GM23248 (cell line): ENCODE results near the gene RPS8. TPM values are rescaled to one million over a fixed set of nuclear protein-coding genes. Genes with fewer than 3 reads are reported as not detected.
"Not testable (repeated sequence)": the region's sequence is repeated elsewhere in the genome, so short reads cannot be mapped to it uniquely, and the experiment has no call there.

Experiments used
- DNase-seq: peaks from one replicate; pipeline ENCODE4 v3.0.0-alpha.2; 2015
- H2AFZ ChIP-seq: fragments of 200-600 bp; sonication (generic); 2 replicates; pipeline ENCODE4 v1.6.1; 2016; ENCODE audit warnings: antibody characterized with exemption
- H3F3A ChIP-seq: fragments of 200-600 bp; sonication (generic); 2 replicates; pipeline ENCODE4 v1.6.1; 2016; ENCODE audit warnings: mild to moderate bottlenecking, antibody characterized with exemption, mixed run types; ENCODE audit not compliant: insufficient read depth
- H3K27ac ChIP-seq: fragments of 200-600 bp; sonication (generic); 2 replicates; pipeline ENCODE4 v1.5.1; 2016; ENCODE audit warnings: mild to moderate bottlenecking
- H3K27me3 ChIP-seq: fragments of 200-600 bp; sonication (generic); replicated peaks from 2 replicates; pipeline ENCODE4 v1.6.1; 2016; ENCODE audit warnings: mild to moderate bottlenecking; ENCODE audit not compliant: insufficient read depth
- H3K36me3 ChIP-seq: fragments of 200-600 bp; sonication (generic); 2 replicates; pipeline ENCODE4 v1.6.1; 2016; ENCODE audit warnings: low read depth, mild to moderate bottlenecking
- H3K4me1 ChIP-seq: fragments of 200-600 bp; sonication (generic); 2 replicates; pipeline ENCODE4 v1.6.1; 2016; ENCODE audit warnings: mild to moderate bottlenecking; ENCODE audit not compliant: insufficient read depth
- H3K4me2 ChIP-seq: fragments of 200-600 bp; sonication (generic); one replicate; pipeline ENCODE4 v1.6.1; 2016; ENCODE audit warnings: mild to moderate bottlenecking; ENCODE audit not compliant: unreplicated experiment
- H3K4me3 ChIP-seq: fragments of 200-600 bp; sonication (generic); 2 replicates; pipeline ENCODE4 v1.5.1; 2016; ENCODE audit warnings: mild to moderate bottlenecking
- H3K79me2 ChIP-seq: fragments of 200-600 bp; sonication (generic); 2 replicates; pipeline ENCODE4 v1.6.1; 2016; ENCODE audit warnings: mild to moderate bottlenecking; ENCODE audit not compliant: insufficient read depth
- H3K9ac ChIP-seq: fragments of 200-600 bp; sonication (generic); 2 replicates; pipeline ENCODE4 v1.6.1; 2016; ENCODE audit warnings: mild to moderate bottlenecking
- H3K9me2 ChIP-seq: fragments of 200-600 bp; sonication (generic); 2 replicates; pipeline ENCODE4 v1.6.1; 2016; ENCODE audit warnings: mixed run types, mild to moderate bottlenecking, moderate library complexity; ENCODE audit not compliant: insufficient read depth
- H3K9me3 ChIP-seq: fragments of 200-600 bp; sonication (generic); one replicate; pipeline ENCODE4 v1.6.1; 2017; ENCODE audit warnings: low read depth
- H4K20me1 ChIP-seq: fragments of 200-600 bp; sonication (generic); 2 replicates; pipeline ENCODE4 v1.6.0; 2016; ENCODE audit not compliant: insufficient read depth
- EZH2 ChIP-seq: fragments of 200-600 bp; sonication (generic); IDR thresholded peaks from 2 replicates; pipeline ENCODE4 v1.6.1; 2018; ENCODE audit warnings: antibody characterized with exemption, mild to moderate bottlenecking; ENCODE audit not compliant: insufficient read depth, poor library complexity, severe bottlenecking
- EZH2phosphoT487 ChIP-seq: fragments of 200-600 bp; sonication (generic); IDR thresholded peaks from 2 replicates; pipeline ENCODE4 v1.6.1; 2018; ENCODE audit warnings: antibody characterized with exemption, moderate library complexity, mild to moderate bottlenecking, low read depth; ENCODE audit not compliant: insufficient read depth
- whole genome bisulfite sequencing, 2 experiments: methylation state at CpG; one replicate each; pipeline ENCODE4 v1.1.6; 2015 to 2017; ENCODE audit warnings: low lambda C conversion rate in 2 of 2, low coverage in 1 of 2; ENCODE audit errors: missing lambda C conversion rate in 2 of 2; 5-methylcytosine and 5-hydroxymethylcytosine counted together
- in situ Hi-C: fragments of 300-500 bp; cut with MboI; formaldehyde crosslinking; loops from 2 replicates; pipeline ENCODE4 v1.15.0; 2020
- polyA plus RNA-seq: library from polyadenylated mRNA; unstranded; fragments of >200 nt; fragmentation: Nextera tagmentation; extraction: Ambion mirVana; gene quantifications from 2 replicates; pipeline ENCODE4 v1.2.1, GENCODE V29; 2016
- total RNA-seq: library from RNA; depleted of rRNA; stranded (reverse); fragments of >200 nt; shearing (Covaris generic); gene quantifications from 2 replicates; pipeline ENCODE4 v1.2.3, GENCODE V29; 2014

RPS8 gene
- total and polyA plus RNA-seq, 2 experiments from 2014 or later: 596 to 1,375 TPM

DNA sequence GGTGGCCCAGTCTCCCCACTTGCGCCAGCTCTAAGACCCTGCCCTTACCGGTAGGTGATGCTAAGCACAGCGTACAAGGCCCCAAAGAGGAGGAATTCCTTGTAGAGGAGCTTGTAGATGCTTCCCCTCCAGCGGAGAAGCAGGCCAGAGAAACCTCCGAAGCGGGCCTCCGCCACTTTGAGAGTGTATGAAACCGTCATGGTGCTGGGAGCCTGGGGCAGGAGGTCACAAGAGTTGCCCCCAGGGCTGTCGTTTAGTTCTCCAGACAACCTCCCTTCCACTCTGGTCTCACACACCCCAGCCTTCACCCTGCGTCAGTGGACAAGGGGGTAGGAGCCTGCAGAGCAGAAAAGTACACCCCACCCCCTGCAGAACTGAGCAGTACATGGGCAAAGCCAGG lies 12.2 kb downstream of the RPS8 start:
- Histone ChIP-seq H3K27ac (no peak overlapping the region), H4K20me1 (no peaks in the 10 kb centered on the region), H3K36me3 (no peaks in the 10 kb centered on the region), H3K9me2 (no peaks in the 10 kb centered on the region), H3K9me3 (no peaks in the 10 kb centered on the region), H3K27me3 (no peaks in the 10 kb centered on the region), H3K4me2 (no peak overlapping the region), H2AFZ (no peak overlapping the region), H3K9ac (no peak overlapping the region), H3F3A (peaks cover 7% of the 10 kb centered on the region; the same call in 1 of the 2 replicates), H3K4me3 (no peak overlapping the region), H3K79me2 (no peaks in the 10 kb centered on the region), H3K4me1 (no peaks in the 10 kb centered on the region)
- DNase-seq: no peak
- WGBS, 2 experiments: 98 to 99% methylated on average over 9 to 10 of the region's 10 CpGs
- in situ Hi-C loops: no loop called here
- TF ChIP-seq EZH2phosphoT487 (no peak), EZH2 (no peak)

DNA sequence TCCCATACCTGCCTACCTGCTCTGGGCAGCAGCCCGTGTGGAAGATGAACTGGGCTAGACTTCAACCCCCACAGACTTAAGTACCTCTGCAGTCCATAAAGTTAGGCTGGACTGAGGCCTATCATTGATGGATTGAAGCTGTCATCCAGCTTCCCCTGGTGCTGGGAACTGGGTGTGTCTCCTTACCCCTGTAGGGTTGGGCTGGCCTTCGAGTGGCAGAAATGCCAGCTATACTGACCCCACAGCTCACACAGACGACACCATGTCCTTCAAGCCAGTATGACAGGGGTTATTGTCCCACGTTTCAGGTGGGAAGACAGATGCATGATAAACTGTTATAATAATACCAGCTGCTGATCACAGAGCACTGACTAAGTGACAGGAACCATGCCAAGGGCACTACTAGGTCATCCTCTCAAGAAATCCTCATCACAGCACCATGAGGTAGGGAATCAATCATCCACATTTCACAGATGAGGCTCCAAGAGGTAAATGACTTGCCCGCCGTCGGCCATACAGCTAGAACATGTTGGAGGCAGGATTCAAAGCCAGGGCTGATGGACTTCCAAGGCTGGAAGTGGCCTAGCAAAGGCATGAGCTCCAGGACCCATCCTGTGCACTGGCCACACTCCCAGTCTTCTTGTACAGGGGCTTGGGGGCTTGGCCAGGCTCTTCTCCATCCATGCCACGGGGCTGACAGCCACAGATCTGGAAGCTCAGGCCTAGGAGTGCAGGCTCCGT lies 12.9 kb downstream of the RPS8 start, which contains the start of gene BEST4:
BEST4 (minus strand) TSS at position 51 of the 741 bp plus-strand sequence. CDS start 465 bp downstream, outside the sequence.
- H3K27me3 ChIP-seq: no peaks in the 10 kb centered on the region
- no peaks in the 10 kb centered on the region for H3F3A ChIP-seq
- H3K4me3 ChIP-seq: no peak within 1 kb of the TSS
- H3K4me2 ChIP-seq: no peak within 1 kb of the TSS
- H3K9me2 ChIP-seq: no peaks in the 10 kb centered on the region
- WGBS, 2 experiments: 85 to 86% methylated on average over 9 of the region's 9 CpGs
- no peaks in the 10 kb centered on the region for H4K20me1 ChIP-seq
- H3K4me1 ChIP-seq: no peaks in the 10 kb centered on the region
- DNase-seq: no peak
- TF ChIP-seq EZH2 (no peak), EZH2phosphoT487 (no peak)
- in situ Hi-C loops: no loop called here
- H3K27ac ChIP-seq: no peak within 1 kb of the TSS
- no peaks in the 10 kb centered on the region for H3K36me3 ChIP-seq
- H2AFZ ChIP-seq: no peak within 1 kb of the TSS
- H3K9me3 ChIP-seq: no peaks in the 10 kb centered on the region
- no peaks in the 10 kb centered on the region for H3K79me2 ChIP-seq
- no peak within 1 kb of the TSS for H3K9ac ChIP-seq

DNA sequence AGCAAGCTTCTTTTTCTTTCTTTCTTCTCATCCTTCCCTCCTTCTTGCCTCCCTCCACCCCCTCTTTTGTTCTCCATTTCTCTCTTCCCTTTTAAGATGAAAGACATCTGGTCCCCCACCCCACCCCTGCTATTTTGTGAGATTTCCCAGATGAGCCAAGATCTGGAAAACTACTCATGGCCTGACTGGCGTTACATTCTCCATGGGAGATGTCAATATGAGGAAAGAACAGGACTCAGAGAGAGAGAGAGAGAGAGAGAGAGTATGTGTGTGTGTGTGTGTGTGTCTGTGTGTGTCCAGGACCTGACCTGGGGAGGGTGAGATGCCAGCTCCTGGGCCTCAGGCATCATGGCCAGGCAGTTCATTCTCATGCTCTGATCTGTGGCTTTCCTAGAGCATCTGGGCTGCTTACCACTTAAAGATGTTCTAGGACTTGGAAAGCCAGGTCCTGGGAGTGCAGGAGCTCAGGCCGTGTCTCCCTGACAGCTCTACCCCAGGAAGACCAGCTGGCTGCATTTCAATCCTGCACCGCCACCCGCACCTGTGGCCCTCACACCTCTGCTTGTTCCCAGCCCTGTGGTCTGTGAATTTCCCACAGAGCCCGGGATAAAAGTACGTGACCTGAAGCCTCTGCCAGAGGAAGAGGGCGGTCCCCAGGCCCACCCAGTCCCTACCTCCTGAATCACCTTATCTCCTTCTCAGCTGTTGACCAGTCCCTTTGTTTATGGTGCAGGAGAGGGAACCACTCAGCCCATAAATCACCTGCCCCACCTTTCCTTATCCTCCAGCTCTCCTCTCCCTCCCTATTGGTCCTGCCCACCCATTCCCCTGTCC lies 15.8 kb downstream of the RPS8 start:
- Histone ChIP-seq H3K4me3 (no peak overlapping the region), H3F3A (no peaks in the 10 kb centered on the region), H3K9ac (no peak overlapping the region), H4K20me1 (no peaks in the 10 kb centered on the region), H3K27ac (no peak overlapping the region), H3K79me2 (no peaks in the 10 kb centered on the region), H3K9me2 (no peaks in the 10 kb centered on the region), H3K4me2 (no peak overlapping the region), H3K36me3 (no peaks in the 10 kb centered on the region), H2AFZ (no peak overlapping the region), H3K27me3 (no peaks in the 10 kb centered on the region), H3K9me3 (no peaks in the 10 kb centered on the region), H3K4me1 (no peaks in the 10 kb centered on the region)
- WGBS, 2 experiments: 58% methylated on average over 7 of the region's 7 CpGs
- in situ Hi-C loops: no loop called here
- TF ChIP-seq EZH2phosphoT487: no peak
- no peak for TF ChIP-seq EZH2
- DNase-seq: no peak

DNA sequence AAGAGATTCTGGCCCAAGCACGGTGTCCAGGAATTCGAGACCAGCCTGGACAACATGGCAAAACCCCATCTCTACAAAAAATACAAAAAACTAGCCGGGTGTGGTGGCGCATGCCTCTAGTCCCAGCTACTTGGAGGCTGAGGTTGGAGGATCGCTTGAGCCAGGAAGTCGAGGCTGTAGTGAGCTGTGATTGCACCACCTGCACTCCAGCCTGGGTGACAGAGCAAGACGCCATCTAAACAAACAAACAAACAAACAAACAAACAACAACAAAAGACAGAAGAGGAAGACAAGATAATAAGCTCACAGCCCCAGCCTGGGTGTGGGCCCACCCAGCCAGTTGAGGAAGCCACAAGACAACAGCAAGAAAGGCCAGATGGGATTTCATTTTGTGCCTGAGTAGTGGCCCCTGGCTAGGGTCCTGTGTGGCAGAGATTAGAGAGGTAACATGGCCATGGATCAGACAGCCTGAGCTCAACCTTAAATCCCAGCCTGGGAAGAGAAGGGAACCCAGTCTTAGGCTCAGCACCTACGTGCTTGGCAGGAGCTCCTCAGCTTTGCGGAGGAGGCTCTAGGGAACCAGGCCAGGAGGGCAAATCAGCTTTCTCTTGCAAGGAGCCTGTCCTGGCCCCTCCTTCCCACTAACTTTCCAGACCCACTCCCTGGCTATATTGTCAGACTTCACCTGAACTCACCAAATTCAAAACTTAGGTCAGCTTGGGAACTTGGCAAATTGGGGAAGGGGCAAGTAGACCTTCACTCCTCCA lies 17.6 kb downstream of the RPS8 start:
- 84 to 87% methylated on average over 9 of the region's 9 CpGs for WGBS, 2 experiments
- no peak overlapping the region for H3K9ac ChIP-seq
- H3K9me2 ChIP-seq: no peaks in the 10 kb centered on the region
- no peak for DNase-seq
- no peaks in the 10 kb centered on the region for H3K79me2 ChIP-seq
- H3K4me2 ChIP-seq: no peak overlapping the region
- no peaks in the 10 kb centered on the region for H3K36me3 ChIP-seq
- no peaks in the 10 kb centered on the region for H3K27me3 ChIP-seq
- no peaks in the 10 kb centered on the region for H3K9me3 ChIP-seq
- TF ChIP-seq EZH2 (no peak), EZH2phosphoT487 (no peak)
- H4K20me1 ChIP-seq: no peaks in the 10 kb centered on the region
- H3K4me3 ChIP-seq: no peak overlapping the region
- H2AFZ ChIP-seq: no peak overlapping the region
- no peaks in the 10 kb centered on the region for H3K4me1 ChIP-seq
- in situ Hi-C loops: no loop called here
- H3F3A ChIP-seq: no peaks in the 10 kb centered on the region
- no peak overlapping the region for H3K27ac ChIP-seq

DNA sequence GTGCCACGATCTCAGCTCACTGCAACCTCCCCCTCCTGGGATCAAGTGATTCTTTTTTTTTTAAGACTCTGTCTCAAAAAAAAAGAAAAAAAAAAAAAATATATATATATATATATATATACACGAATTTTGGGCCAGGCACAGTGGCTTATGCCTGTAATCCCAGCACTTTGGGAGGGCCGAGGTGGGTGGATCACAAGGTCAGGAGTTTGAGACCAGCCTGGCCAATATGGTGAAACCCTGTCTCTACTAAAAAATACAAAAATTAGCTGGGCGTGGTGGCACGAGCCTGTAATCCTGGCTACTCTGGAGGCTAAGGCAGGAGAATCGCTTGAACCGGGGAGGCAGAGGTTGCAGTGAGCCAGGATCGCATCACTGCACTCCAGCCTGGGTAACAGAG lies 22.5 kb downstream of the RPS8 start:
- DNase-seq, H3K4me3 ChIP-seq, H4K20me1 ChIP-seq, H3K9ac ChIP-seq, H3K4me2 ChIP-seq, H3K27me3 ChIP-seq, in situ Hi-C loops, H3K36me3 ChIP-seq, H3K27ac ChIP-seq, H3K9me2 ChIP-seq, H3K9me3 ChIP-seq: not testable (repeated sequence)
- H3K79me2 ChIP-seq: peaks cover 27% of the 10 kb centered on the region
- peaks cover 14% of the 10 kb centered on the region; the same call in 1 of the 2 replicates for H3K4me1 ChIP-seq
- WGBS, 2 experiments: 75 to 77% methylated on average over 8 of the region's 8 CpGs
- H3F3A ChIP-seq: peaks cover 11% of the 10 kb centered on the region
- 0 out of 2 replicates have a peak overlapping the region, but pooled peaks have one; percentile 85 for H2AFZ ChIP-seq
